WTC11 (cell line): Measurements from ENCODE around the gene SENP5.
"Not testable (repeated sequence)": the region's sequence is repeated elsewhere in the genome, so short reads cannot be mapped to it uniquely, and the experiment has no call there.

Experiments used
- CTCF ChIP-seq: fragments of 200-600 bp; IDR thresholded peaks from 2 replicates; pipeline ENCODE4 v1.8.0; 2022; ENCODE audit warnings: antibody characterized with exemption
- GABPB1 ChIP-seq: sonication (generic); formaldehyde crosslinking; IDR thresholded peaks from 2 replicates; pipeline ENCODE4 v1.8.1; 2023; ENCODE audit warnings: mild to moderate bottlenecking, missing genetic modification reagents
- KAT7 ChIP-seq: sonication (generic); formaldehyde crosslinking; IDR thresholded peaks from 2 replicates; pipeline ENCODE4 v1.8.1; 2023; ENCODE audit warnings: missing genetic modification reagents, mild to moderate bottlenecking, borderline replicate concordance
- NFYB ChIP-seq: sonication (generic); formaldehyde crosslinking; conservative IDR thresholded peaks from 2 replicates; pipeline ENCODE4 v1.8.0; 2022; ENCODE audit warnings: low read depth, missing genetic modification reagents
- SP1 ChIP-seq: sonication (generic); formaldehyde crosslinking; conservative IDR thresholded peaks from 2 replicates; pipeline ENCODE4 v1.8.1; 2022; ENCODE audit warnings: missing genetic modification reagents
- STAT6 ChIP-seq: sonication (generic); formaldehyde crosslinking; conservative IDR thresholded peaks from 2 replicates; pipeline ENCODE4 v1.8.1; 2023; ENCODE audit warnings: mild to moderate bottlenecking, low read depth, missing genetic modification reagents, moderate library complexity
- ZBTB21 ChIP-seq: sonication (generic); formaldehyde crosslinking; IDR thresholded peaks from 2 replicates; pipeline ENCODE4 v1.8.1; 2023; ENCODE audit warnings: mild to moderate bottlenecking, missing genetic modification reagents, borderline replicate concordance
- ZNF138 ChIP-seq: sonication (generic); formaldehyde crosslinking; conservative IDR thresholded peaks from 2 replicates; pipeline ENCODE4 v1.8.1; 2022; ENCODE audit warnings: mild to moderate bottlenecking, moderate library complexity, missing genetic modification reagents
- ZNF263 ChIP-seq: sonication (generic); formaldehyde crosslinking; IDR thresholded peaks from 2 replicates; pipeline ENCODE4 v1.8.1; 2022; ENCODE audit warnings: low read depth, mild to moderate bottlenecking, moderate library complexity, missing genetic modification reagents
- TF ChIP-seq, protein P1 (sequence below): sonication (generic); formaldehyde crosslinking; IDR thresholded peaks from 2 replicates; pipeline ENCODE4 v1.8.1; 2022; ENCODE audit warnings: low read depth, missing genetic modification reagents, borderline replicate concordance

- not testable (repeated sequence) for TF ChIP-seq KAT7 (CRISPR knock-in tag); CTCF; ZBTB21 (CRISPR knock-in tag); GABPB1 (CRISPR knock-in tag); ZNF138 (CRISPR knock-in tag); SP1 (CRISPR knock-in tag); STAT6 (CRISPR knock-in tag); ZNF263; NFYB (CRISPR knock-in tag)
- TF ChIP-seq, protein P1, sequence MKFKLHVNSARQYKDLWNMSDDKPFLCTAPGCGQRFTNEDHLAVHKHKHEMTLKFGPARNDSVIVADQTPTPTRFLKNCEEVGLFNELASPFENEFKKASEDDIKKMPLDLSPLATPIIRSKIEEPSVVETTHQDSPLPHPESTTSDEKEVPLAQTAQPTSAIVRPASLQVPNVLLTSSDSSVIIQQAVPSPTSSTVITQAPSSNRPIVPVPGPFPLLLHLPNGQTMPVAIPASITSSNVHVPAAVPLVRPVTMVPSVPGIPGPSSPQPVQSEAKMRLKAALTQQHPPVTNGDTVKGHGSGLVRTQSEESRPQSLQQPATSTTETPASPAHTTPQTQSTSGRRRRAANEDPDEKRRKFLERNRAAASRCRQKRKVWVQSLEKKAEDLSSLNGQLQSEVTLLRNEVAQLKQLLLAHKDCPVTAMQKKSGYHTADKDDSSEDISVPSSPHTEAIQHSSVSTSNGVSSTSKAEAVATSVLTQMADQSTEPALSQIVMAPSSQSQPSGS (CRISPR knock-in tag), result not testable (repeated sequence)
Measured at GRCh38 chr3:196836626-196837025, 31.1 kb upstream of the SENP5 start.
